GM19438 (cell line): ENCODE results near the gene SLC24A5.

Experiments used
- ATAC-seq: cut with Tn5 transposase; IDR thresholded peaks from one replicate; pipeline ENCODE4 v1.9.1; 2021; ENCODE audit warnings: low read depth; ENCODE audit not compliant: unreplicated experiment

SLC24A5 gene

DNA sequence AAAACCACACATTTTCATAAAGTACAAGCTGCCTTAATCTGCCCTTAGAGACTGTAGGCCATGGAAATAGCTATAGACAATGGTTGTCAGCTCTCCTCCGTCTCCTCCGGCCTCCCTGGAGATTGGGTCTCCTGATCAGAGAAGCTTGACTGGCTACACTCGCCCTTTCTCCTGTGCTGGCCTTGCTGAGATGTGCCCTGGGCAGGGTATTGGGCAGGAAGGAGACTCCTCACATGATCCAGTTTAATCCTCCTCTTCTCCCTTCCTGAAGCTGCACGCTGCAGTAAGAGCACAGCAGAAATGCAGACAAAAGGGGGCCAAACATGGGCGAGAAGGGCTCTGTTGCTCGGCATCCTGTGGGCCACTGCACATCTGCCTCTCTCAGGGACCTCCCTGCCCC lies at the start of gene SLC24A5:
Gene SLC24A5 (plus strand): TSS at position 246 of the 400 bp plus-strand sequence. CDS start 55 bp downstream, at position 301.
- no peak for ATAC-seq

DNA sequence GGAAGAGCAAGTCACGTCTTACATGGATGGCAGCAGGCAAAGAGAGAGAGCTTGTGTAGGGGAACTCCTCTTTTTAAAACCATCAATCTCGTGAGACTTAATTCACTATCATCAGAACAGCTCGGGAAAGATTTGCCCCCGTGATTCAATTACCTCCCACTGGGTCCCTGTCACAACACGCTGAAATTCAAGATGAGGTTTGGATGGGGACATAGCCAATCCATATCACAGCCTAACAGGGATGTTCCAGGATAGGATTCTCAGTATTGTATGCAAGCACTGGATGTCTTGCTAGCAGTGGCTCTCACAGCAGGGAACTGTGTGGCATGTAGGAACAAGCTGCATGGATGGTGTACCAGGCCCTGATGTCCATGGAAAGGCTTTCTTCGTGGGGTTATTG lies 47.8 kb upstream of the SLC24A5 start:
- ATAC-seq, result no peak

DNA sequence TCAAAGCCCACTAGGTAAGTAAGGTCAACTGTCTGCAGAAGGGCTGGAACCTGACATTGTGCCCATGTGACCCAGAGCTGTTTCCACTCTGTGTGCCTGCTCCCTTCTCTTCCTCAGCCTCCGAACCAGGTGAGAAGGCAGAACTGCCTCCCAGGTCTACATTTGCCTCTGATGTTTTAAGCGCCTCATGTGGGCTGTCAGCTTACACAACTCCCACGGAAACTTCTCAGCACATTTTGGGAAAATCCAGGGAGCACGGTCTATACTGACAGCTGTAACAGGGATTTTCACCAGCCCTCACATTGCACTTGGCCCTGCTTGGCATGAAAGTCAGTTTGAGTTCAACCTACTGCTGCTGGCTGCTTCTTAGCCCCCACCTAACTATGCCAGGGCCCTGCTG lies 46.9 kb upstream of the SLC24A5 start:
- no peak for ATAC-seq

DNA sequence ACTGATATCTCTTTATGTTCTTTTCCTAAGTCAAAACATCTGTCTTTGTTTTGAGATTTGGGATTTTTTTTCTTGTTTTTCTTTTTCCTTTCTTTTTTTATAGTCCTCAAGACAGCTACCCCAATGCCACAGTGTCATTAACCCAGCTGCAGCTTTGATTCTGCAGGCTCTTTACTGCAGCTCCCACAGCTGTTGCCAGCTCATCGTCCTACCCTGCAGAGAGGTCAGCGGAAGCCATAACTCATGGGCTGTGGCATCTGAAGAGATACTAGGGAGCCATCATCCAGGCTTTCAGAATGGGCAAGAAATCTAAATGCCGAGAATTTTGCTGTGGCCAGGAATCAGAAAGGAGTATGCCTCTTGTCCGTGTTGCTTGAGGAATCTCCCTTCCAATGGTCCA lies 44.3 kb upstream of the SLC24A5 start:
- ATAC-seq, result no peak

DNA sequence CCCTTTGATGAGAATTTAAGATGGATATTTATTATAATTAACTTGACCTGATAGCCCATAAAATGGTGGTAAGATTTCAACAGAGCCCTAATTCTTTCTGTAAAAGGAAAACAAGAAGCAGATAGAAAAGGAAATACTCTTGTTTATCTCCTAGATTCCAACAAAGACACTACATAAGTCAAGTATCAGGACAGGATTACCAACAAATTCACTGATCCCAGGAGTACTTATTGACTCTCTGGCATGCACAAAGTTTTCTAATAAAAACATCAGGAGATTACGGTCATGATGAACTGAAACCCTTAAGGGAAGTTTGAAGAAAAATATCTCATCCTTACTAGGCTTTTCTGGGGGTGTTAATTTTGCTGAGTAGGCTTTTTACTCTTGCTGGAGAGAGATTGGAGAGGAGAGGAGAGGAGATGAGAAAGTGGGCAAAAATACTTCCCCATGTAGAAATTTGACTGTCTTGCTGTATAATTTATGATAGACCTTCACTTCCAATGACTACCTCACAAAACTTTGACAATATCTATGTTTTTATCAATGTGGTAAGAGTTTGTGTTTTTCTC lies 43.1 kb upstream of the SLC24A5 start:
- ATAC-seq, result no peak

DNA sequence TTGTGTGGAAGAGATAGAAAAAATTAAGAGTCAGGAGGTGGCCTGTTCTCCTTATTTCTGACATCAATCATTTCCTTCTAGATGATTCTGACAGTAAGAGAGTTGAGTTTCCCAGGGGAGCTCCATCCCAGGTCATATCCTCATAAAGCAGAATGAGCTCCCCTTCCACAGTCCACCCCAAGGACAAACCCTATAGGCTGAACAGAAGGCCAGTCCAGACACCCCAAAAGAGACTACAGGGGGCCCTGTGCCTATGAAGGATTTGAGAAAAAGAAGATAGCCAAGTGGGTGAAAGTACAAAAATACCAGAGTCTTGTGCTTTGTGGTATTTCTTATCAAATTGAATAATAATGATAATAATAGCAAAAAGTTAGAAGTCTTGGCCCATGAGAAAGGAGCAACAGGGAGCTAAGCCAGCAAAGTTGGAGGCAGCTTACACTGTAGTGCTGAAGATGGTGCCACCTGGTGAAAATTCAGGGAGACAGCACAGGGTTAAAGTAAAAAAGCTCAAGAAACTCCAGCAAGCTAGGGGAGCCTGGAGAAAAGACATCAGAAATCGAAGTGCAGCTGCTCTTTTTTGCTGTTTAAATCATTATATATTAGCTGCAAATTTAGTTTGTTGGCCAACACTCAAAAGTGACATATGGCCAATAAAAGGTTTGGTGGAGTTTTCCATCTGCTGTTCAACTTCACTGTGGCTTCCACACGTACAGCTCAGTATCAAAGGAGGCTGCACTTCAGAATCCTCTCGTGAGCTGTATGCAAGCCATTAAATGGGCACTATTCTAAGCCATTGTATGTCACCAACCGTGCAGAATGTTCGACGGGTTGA lies 35.8 kb upstream of the SLC24A5 start:
- ATAC-seq, result no peak

DNA sequence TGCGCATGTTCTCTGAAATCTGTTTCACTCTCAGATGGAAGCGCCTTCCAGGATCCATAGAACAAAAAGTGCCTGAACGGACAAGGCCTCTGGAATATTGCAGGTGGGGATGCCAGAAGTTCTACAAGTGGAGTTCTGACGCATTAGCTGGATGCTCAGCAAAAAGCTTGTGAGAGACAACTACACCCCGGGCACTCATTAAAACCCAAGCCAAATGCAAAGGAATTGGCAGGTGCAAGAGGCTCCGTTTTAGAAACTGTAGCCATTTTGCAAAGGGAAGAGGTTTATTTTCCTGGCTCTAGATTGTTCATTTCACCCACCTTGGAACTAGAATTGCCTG lies 35.2 kb upstream of the SLC24A5 start:
- no peak for ATAC-seq

DNA sequence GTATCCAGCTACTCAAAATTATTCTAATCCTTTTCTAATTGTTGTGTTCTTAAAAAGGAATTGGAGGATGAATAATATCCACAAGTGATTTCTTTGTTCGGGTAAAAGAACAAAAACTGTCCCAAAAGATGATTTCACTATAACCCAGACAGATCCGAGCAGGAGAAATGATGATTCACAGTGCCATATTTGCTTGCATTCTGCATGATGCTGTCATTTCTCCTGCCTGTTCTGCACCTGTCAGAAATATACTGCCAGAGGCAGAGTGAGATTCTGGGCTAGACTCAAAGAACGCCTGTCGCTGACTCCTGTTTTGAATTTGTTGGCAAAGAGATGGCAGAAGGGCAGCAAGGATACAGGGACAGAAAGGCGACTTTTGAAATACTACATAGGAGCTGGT lies 34.7 kb upstream of the SLC24A5 start:
- no peak for ATAC-seq

DNA sequence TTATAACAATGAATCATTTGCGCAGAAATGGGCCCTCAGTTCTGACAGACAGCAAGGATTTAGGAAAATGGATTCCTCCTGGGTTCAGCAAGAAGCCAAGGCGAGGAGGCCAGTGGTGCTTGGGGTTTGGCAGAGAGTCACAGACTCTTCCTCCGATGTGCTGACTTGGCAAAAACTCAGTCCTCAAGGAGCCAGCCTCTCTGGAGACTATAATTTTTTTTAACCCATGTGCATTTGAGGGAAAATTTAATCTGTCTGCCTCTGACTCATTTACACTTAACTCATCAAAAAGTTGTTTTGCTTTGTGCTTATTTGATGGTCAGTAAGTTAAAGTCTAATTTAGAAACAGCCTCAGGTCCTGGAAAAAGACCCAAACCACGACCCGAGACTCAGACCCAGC lies 34.2 kb upstream of the SLC24A5 start:
- no peak for ATAC-seq

DNA sequence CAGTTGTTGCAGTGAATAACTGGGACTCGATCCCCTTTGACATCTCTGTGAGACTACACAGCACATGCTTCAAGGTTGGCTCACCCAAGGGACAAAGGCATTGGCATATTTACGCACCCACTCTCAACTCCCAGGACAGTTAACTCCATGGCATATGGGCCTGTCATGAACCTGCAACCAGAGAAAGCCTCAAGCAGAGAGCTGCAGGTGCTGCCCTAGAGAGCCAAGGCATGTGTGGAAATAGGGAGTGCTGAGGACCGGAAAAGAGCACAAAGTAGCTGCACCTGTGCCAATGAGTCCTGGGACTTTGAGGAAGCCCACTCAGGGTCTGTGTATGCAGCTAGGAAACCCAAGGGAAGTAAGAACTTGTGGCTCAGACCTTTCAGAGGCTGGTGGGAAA lies 32.9 kb upstream of the SLC24A5 start:
- no peak for ATAC-seq

DNA sequence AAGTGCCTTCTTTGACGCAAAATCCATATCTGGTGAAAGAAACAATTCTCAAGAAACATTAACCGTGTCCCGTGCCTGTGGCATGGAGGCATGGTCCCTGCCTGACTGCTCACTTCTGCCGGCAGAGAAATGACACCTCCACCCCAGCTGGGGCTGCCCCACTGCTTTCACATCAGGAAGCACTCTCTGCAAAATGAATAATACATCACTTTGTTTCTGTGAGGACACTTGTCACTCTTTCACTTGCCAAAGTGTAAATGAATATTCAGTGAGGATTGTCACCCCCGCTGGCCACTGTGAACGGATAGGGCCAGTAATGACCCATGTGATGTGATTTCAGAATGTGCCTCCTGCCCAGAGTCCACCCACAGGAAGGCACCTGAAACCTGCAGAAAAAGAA lies 31.1 kb upstream of the SLC24A5 start:
- ATAC-seq, result no peak

DNA sequence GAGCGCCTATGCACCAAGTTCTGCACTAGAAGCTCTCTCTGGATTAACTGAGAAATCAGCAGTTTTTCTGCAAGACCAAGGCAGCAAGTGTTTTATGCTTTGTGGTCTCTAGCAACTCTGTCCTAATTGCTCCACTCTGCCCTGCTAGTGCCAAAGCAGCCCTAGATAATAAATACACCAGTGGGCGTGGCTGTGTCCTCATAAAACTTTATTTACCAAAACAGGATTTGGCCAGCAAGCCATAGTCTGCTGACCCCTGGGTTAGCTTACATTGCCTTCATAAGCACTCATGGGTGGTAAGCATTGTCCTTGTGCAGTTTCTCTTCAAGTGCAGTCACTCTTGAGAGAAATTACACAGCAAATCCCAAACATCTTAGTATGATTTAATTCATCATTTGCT lies 30.7 kb upstream of the SLC24A5 start:
- no peak for ATAC-seq

DNA sequence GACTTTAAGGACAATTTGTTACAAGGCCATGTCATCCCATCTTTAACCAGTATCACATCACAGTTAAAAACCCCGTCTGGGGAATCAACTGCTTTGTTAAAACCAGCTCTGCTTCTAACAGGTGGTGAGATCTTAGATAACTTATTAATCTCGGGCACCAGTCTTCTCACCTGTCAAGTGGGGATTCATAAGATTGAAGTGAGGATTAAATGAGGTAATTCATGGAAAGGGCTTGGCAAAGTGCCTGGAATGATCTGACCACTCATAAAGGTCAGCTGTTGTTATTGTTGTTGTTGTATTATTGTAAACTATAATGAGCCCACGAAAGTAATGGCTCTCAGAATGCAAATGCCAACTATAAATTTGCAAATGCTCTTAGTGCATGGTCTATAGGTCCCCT lies 30.1 kb upstream of the SLC24A5 start:
- ATAC-seq, result no peak

DNA sequence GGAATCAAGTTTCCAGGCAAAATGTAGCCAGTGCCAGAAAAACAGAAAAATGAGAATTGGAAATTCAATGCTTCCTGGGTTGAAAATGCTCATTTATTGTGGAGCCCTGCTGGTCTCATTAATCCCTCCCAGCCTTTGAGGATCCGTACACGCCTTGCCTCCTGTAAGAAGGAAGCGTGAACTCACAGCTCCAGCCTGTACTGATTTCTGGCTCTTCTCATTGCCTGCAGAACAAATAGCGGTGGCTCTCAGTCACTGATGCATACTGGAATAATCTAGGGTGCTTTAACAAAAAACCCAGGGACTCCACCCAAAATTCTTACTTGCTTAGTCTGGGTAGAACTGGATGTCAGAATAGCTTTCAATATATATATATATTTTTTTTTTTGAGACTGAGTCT lies 29.3 kb upstream of the SLC24A5 start:
- no peak for ATAC-seq

DNA sequence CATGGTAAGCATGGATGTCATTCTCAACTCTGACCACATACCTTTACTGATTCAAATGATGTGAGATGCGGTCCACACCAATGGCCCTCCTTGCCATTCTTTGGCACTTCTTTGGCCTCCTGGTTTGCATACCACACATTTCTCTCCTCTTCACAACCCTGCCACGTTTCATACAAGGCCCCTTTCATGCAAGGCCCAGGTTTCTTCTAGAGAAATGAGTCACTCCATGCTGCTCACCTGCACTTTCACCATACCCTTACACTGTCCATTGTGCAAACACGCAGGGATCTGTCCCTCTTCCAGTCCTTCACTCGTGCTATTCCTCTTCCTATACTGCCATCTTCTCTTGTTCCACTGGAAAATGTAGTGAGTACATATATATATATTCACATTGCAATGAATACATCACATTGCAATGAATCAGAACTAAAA lies 24.4 kb upstream of the SLC24A5 start:
- ATAC-seq, result peak; percentile 62

DNA sequence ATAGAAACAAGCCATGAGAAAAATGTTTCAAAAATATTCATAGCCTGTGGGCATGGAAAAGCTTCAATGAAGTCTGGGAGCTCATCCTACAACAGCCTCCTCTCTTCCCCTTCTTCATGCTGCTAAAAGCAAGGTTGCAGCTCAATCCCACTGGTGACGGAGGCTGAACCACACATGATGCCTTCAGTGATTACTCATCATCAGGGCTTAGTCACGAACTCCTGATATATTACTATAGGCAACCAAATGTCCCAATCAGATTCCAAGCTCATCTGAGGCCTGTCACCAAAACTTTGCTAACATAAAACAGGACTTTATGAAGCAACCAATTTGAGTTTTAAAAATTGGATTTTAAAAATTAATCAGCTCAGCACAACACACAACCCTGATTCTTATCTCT lies 24.0 kb upstream of the SLC24A5 start:
- no peak for ATAC-seq

DNA sequence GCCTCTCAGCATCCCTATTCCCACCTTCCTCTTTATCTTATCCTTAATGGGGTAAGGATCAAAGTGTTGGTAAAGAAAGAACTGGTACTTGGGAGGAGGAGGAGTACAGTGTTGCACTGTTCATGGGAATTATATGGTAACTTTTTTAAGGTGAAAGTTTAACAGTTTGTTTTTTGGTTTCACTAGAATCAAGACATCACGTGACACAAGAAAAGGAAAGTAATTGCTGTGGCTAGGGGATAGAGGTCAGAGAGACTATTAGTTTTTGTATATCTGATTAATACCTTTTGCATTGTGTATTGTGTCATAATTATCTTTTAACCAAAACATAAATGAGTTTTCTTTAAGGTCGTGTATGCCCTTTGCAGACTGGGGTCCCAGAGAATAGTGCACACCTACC lies 23.5 kb upstream of the SLC24A5 start:
- ATAC-seq, result no peak

DNA sequence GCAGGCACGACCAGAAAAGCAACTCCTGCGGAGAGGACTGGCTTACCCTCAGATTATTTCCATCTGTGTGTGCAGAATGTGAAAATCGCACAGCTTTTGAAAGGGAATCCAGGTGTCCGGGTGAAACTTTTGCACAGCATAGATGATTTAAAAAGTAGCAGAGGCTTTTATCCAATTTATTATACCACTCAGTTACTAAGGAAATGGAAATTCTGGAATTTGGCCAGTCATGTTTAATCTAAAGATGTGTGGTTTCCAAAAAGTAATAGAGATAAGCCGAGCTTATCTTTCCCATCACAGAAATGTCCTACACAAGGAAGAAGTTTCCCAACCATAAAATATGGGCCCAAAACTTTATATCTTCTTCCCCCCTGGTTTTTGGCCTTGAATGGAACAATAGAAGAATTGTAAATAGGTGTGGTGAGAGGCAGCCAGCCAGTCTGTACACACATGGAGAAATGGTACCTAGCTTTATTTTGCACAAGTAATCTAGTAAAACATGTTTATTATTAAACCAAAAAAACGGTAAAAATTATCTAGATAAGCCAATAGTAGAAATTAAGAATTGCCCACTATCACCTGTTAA lies 19.3 kb upstream of the SLC24A5 start:
- ATAC-seq, result no peak

DNA sequence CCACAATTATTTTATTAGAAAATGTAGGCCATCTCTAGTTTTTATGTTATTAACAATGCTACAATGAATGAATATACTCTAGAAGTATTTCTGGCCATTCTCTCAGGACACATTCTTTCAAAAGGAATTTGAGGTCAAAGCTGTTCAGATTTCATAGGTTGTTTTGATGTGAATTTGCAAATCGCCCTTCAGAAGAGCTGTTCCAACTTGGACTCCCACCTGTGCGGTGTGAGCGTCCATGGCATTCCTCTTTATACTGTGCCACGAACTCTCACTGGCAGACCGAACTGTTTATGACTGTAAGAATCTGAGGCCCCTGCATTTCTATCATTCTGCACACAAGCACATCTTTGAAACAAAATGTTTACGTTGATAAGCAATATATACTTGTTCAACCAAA lies 18.6 kb upstream of the SLC24A5 start:
- no peak for ATAC-seq

DNA sequence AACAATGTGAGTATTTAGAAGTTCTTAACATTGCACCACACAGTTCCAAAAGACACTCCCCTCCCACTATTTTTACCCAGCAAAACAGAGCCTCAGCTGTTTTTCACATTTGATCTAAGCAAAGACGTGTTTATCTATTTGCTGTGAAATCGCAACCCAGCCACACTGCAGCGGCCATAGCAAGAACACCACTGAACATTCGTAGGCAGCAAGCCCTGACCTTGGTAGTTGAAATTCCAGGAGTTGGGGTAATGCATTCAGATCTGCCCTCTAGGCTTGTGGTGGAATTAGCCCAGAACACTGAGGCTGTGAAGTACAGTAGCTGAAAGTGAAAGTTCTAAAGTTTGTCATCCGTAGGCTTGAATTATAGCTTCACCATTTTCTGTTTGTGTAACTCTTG lies 17.1 kb upstream of the SLC24A5 start:
- ATAC-seq, result no peak

DNA sequence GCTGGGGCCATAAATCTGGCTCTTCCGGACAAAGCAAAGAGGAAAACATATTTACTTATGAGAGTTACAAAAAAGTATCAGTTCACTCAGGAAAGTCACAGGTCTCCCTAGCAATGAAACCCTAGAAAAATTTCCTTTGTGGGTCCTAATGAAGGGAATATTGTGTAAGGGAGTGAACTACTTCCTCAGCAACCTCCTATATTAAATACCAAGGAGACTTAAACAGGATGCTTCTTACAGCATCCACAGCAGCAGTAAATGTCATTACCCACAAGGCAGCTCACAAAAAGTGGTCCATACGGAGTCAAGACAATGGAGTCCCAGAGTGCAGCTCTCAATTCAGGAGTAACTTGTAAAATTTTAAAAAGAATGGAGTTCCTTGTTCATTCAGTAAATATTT lies 14.9 kb upstream of the SLC24A5 start:
- ATAC-seq, result no peak

DNA sequence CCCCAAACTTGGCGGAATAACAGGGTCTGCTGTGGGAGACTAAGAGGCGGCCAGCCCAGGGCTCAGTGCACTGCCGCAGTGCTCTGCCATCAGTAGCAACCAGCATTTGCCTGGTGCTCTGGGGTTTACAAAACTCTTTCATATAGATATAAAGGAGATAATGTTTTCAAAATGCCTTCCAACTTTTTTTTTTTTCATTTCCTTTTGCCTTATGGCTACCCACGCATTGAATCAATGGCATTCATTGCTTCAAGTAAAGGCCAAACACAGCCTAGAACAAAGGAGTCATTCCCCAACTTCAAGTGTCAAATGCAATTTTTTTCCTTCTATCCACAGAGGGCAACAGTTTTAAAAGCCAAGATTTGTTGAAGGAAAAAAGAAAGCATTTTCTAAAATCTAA lies 11.6 kb upstream of the SLC24A5 start:
- ATAC-seq, result no peak
